Esophagus squamous epithelium (tissue), 4 donors: ENCODE data around the gene IRF3.

Experiments
- POLR2A ChIP-seq, 4 donors: fragments of 450-650 bp; IDR thresholded peaks; one replicate each; pipeline ENCODE4 v1.6.1; 2017; ENCODE audit warnings: antibody characterized with exemption in 4 of 4, mild to moderate bottlenecking in 4 of 4, moderate library complexity in 3 of 4
- TF ChIP-seq, protein P1 (sequence below), 6 experiments: fragments of 450-650 bp in 4 of 6; fragments of 200-600 bp in 2 of 6; sonication (generic) in 2 of 6; IDR thresholded peaks; one replicate each; pipeline ENCODE4 v1.5.1; 2016 to 2019; ENCODE audit warnings: antibody characterized with exemption in 6 of 6, mild to moderate bottlenecking in 4 of 6, moderate library complexity in 4 of 6

DNA sequence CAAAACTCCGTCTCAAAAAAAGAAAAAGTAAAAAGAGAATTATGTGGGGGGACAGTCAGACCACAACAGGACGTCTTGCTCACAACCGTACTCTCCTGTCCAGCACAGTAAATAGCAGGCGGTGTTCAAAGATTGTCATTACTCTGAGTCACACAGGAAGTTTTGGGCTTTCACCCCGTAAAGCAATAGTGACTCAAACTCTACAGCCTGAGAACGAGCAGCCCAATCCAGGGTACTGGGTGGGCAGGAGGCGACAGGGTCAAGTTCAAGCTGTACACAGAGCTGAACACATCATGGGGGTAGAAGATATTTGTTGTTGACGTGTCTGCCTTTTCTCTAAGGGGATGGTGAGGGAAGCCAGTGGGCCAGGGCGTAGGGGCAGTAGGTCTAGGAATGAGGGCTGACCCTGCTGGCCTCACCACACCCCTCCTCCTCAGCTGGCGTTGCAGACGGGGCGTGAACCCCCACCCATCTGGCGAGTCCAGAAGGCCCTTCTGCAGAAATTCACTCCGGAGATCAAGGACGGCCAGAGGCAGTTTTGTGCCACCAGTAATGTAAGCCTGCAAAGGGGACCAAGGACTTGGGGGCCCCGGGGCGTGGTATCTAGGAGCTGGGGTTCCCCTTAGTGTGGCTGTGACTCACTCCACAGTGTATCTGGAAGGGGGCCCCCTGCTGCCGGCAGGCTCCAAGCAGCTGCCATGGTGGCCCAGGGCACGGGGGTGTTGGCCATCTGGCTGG lies 51.4 kb downstream of the IRF3 start:
- TF ChIP-seq, protein P1, sequence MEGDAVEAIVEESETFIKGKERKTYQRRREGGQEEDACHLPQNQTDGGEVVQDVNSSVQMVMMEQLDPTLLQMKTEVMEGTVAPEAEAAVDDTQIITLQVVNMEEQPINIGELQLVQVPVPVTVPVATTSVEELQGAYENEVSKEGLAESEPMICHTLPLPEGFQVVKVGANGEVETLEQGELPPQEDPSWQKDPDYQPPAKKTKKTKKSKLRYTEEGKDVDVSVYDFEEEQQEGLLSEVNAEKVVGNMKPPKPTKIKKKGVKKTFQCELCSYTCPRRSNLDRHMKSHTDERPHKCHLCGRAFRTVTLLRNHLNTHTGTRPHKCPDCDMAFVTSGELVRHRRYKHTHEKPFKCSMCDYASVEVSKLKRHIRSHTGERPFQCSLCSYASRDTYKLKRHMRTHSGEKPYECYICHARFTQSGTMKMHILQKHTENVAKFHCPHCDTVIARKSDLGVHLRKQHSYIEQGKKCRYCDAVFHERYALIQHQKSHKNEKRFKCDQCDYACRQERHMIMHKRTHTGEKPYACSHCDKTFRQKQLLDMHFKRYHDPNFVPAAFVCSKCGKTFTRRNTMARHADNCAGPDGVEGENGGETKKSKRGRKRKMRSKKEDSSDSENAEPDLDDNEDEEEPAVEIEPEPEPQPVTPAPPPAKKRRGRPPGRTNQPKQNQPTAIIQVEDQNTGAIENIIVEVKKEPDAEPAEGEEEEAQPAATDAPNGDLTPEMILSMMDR (IDR thresholded peaks at IDR 0.05): no peak
- TF ChIP-seq POLR2A (IDR thresholded peaks at IDR 0.05): no peak
